Frontal cortex (tissue), 4 donors: ENCODE measurements around the gene PCSK6. TPM values are rescaled to one million over a fixed set of nuclear protein-coding genes. Genes with fewer than 3 reads are reported as not detected.

Experiments
- DNase-seq, 2 donors: peaks; one replicate each; pipeline ENCODE4 v3.0.0; 2012; ENCODE audit warnings: low spot score in 2 of 2
- FAIRE-seq: peaks from 2 replicates; lab custom pipeline; 2012; peaks lifted over from hg19 to GRCh38; lab: Jason Lieb, UNC
- total RNA-seq: library from RNA; depleted of rRNA; stranded (reverse); fragments of >200 nt; gene quantifications from one replicate; pipeline ENCODE4 v1.2.3, GENCODE V29; 2014
- donor health status: control.
- donor health status: control.
- donor health status: control.

Gene PCSK6
- total RNA-seq, 1 donor from 2014 or later = 18.3 TPM

- no peak for DNase-seq
- FAIRE-seq = no peak
Observed at GRCh38 chr15:101452572-101452971, 36.9 kb downstream of the PCSK6 start.

DNA sequence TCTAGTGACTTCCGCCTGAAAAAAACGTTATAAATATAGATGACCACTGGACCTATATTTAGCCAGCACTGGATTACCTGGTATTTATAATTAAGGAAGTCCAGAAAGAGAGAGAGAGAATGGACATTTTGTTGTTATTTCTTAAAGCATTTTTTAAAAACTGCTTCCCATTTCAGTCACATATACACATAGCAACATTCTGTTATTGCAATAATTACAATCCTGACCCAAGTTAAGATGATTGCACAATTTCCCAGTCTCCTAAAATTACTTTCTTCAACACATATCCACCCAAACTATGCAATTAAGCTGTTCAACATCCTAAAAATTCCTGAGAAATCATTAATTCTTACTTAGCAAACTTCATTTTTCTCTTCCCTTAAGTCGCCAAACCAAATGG lies 37.7 kb downstream of the PCSK6 start:
- FAIRE-seq = no peak
- DNase-seq = no peak

GRCh38 chr15:101451266-101451799 lies 38.2 kb downstream of the PCSK6 start:
- no peak for DNase-seq

DNA sequence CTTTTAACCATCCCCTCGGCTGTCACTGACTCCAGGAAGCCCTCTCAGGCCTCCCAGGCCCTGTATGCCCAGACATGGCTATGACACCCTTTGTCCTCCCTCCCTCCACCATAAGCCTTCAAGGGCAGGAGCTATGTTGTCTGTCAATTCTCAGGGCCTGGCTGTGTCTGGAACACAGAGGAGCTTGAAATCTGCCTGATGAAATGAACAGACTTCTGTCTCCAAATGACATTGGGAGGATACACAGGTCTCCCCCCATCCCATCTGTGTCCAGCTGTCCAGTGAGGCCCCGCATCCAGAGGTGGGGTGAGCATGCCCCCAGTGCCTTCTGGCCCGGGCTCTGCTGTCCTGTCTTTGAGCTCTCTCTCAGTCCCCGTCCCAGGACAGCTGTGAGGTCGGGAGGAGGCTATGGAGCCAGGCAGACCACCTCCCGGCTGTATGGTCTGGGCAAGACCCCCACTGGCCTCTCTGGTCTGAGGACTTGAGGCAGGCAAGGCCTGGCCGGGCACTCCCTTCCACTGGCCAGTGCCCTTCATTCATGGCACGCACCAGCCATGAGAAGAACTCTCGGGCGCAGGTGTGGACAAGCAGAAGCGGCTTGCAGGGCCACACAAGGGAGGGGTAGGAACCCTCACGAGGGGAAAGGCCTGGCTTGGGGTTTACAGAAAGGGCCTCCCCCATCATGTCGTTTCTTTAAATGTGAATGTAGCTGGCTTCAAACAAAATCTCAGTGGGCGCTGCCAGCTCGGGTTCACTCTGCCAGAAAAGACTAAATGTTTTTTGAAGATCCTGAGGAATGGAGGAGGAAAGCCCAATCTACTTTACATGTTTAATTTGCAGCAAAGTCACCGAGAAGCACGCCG lies 38.9 kb downstream of the PCSK6 start:
- no peak for DNase-seq

More at GRCh38 chr15:101451266-101451799, 38.2 kb downstream of the PCSK6 start:
- no peak for FAIRE-seq

GRCh38 chr15:101449471-101450402 lies 39.8 kb downstream of the PCSK6 start:
- DNase-seq (no peak), FAIRE-seq (no peak)

More for the DNA sequence above, 38.9 kb downstream of the PCSK6 start:
- no peak for FAIRE-seq

DNA sequence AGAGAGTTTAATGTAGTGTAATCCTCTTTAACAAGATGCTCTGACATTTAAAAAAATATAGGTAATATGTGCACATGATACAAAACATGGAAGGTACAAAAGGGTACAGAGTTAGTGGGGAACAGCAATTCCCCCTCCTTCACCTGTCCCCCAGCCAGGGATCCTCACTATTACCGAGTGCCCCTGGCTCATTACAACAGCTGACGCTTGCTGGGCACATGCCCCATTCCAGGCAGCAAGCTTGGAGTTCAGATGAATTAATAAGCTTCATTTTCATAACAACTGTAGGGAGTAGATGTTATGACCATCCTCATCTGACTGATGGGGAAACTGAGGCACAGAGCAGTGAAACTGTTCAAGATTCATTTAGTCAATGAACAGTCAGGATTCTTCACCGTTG lies 41.2 kb downstream of the PCSK6 start:
- no peak for DNase-seq
- no peak for FAIRE-seq

- DNase-seq (no peak), FAIRE-seq (no peak)
Observed at GRCh38 chr15:101447561-101448071, 41.9 kb downstream of the PCSK6 start.

DNA sequence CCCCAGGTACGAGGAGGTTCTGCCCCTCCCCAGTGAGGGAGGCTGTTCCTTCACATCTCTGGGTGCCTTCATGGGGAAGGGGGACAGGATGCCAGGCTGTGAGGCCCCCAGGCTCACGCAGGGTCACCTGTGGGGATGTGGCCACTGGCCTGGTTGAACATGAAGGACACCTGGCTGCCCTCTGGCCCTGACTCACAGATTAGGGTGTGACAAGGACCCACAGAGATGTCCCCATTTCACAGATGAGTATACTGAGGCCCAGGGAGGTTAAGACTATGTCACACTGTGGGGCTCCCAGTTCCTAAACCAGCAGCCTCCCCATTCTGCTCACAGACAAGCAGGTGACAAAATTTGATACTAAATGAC lies 42.4 kb downstream of the PCSK6 start:
- FAIRE-seq = no peak
- no peak for DNase-seq

- FAIRE-seq (no peak), DNase-seq (no peak)
Observed at GRCh38 chr15:101446518-101447167, 42.9 kb downstream of the PCSK6 start.

GRCh38 chr15:101445562-101446517 lies 43.7 kb downstream of the PCSK6 start:
- DNase-seq = no peak
- FAIRE-seq = no peak

DNA sequence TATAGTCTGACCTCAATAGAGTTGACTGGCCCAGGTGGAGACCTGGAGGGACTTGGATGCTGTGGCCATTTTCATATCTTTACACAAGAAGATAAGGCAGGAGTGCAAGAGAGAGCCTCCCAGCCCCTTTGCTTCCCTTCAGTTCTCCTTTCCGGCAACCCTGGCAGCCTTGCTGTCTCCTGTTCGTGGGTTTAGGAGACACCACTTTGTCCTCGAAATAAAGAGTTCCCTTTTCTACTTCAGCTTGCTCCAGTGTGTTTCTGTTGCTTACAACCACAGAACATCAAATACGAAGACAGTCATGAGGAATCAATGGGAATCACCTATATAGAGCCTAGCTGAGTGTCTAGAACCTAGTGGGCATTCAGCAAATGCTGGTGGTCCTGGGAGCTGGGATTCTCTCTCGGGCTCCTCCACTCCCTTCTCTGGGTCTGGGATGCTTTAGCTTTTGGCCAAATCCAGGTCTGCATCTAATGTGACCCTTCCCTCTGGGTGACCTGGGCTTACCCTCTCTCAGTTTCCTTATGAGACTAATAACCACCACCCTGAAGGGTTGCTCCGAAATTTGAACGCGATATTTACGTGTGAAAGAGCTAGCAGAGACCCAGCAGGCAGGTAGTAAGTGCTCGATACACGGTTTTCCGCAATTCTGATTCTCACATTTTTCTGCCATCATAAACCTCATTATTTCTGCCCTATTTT lies 44.5 kb downstream of the PCSK6 start:
- FAIRE-seq (no peak), DNase-seq (no peak)

DNA sequence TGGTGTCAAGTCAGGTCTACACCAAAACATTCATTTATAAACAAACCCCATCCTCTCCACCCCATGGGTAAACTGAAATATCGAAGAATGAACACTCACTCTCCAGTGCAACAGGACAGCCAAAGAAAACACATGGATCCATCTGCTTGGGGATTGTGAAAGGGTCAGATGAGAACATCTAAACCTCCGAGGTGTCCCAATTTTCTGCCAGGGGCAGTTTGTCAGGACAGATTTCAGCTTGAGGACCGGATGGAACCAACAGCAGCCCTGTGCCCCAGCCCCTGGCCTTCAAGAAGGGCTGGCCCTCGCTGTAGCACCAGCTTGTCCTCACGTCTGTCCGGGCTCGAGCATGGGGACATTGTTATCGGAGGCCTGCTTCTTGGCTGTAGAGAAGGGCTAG lies 45.5 kb downstream of the PCSK6 start:
- FAIRE-seq = no peak
- DNase-seq = no peak

DNA sequence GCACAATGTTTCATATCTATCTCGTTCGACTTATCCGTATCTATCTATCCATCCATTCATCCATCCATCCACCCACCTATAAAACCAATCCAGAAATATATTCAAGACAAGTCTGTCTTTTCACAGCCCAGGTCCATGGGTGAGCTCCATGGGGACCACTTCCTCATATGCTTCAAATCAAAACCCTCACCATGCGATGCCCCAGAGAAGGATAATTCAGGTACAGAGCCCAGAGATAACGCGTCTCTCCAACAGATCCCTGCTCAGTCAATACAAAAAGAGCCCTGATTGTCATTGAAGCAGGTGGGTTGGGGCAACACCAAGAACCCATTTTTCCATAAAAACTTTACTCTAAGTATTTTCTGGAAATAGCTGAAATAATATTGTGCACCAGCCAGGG lies 47.2 kb downstream of the PCSK6 start:
- FAIRE-seq (no peak), DNase-seq (no peak)

DNA sequence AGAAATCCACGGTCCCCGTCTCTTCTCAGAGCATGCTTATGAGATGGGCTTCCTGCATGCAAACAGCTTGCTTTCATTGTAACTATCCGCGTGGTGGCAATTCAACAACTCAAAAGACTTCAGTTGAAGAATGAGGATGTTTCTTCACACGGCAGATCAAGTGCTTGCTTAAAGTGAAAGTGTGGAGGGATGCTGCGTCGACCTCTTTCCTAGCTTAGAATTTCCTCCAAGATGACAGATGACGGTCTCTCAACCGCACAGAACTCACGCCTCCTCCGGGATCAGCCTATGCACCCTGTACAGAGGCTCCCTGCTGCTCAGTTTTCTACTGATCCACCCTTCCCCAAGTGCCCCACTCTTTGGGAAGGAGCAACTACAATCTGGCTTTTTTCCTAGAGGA lies 47.8 kb downstream of the PCSK6 start:
- FAIRE-seq = no peak

GRCh38 chr15:101440846-101441590 lies 48.5 kb downstream of the PCSK6 start:
- no peak for FAIRE-seq
- no peak for DNase-seq

More for the DNA sequence above, 47.8 kb downstream of the PCSK6 start:
- no peak for DNase-seq

GRCh38 chr15:101439920-101440319 lies 49.6 kb downstream of the PCSK6 start:
- no peak for FAIRE-seq

GRCh38 chr15:101439285-101439919 lies 50.1 kb downstream of the PCSK6 start:
- FAIRE-seq (no peak), DNase-seq (no peak)

More at GRCh38 chr15:101439920-101440319, 49.6 kb downstream of the PCSK6 start:
- no peak for DNase-seq
